Heart right ventricle (tissue), 16 donors: ENCODE data around the gene UBQLN3. TPM values are rescaled to one million over a fixed set of nuclear protein-coding genes. Genes with fewer than 3 reads are reported as not detected.

ENCODE experiments used
- ATAC-seq, 8 donors: fragments of 200-7000 bp; cut with Tn5 transposase; one replicate each; pipeline ENCODE4 v1.9.1; 2020; ENCODE audit warnings: mild to moderate bottlenecking in 8 of 8, moderate library complexity in 8 of 8, moderate number of reproducible peaks in 1 of 8
- DNase-seq, 2 donors: peaks; one replicate each; pipeline ENCODE4 v3.0.0-alpha.2; 2020
- H3K27ac ChIP-seq, 10 donors: fragments of 200-600 bp; sonication (generic) in 2 of 10; one replicate each; pipeline versions ENCODE4 v1.5.0 to v1.8.0; 2020 to 2022; ENCODE audit warnings: mild to moderate bottlenecking in 3 of 10
- H3K27me3 ChIP-seq, 7 donors: fragments of 200-600 bp; one replicate each; pipeline ENCODE4 v1.8.0; 2021 to 2022; ENCODE audit warnings: mild to moderate bottlenecking in 2 of 7
- H3K36me3 ChIP-seq, 9 donors: fragments of 200-600 bp; sonication (generic) in 1 of 9; one replicate each; pipeline versions ENCODE4 v1.5.0 to v1.8.0; 2020 to 2022; ENCODE audit warnings: mild to moderate bottlenecking in 2 of 9
- H3K4me1 ChIP-seq, 9 donors: fragments of 200-600 bp; sonication (generic) in 1 of 9; one replicate each; pipeline versions ENCODE4 v1.5.0 to v1.8.0; 2020 to 2022; ENCODE audit warnings: mild to moderate bottlenecking in 4 of 9
- H3K4me3 ChIP-seq, 10 donors: fragments of 200-600 bp; sonication (generic) in 2 of 10; one replicate each; pipeline versions ENCODE4 v1.5.0 to v1.8.0; 2020 to 2022; ENCODE audit warnings: mild to moderate bottlenecking in 7 of 10, moderate library complexity in 2 of 10
- H3K9me3 ChIP-seq, 11 donors: fragments of 200-600 bp in 10 of 11; sonication (generic) in 2 of 11; one replicate each; pipeline versions ENCODE4 v1.5.0 to v1.8.0; 2013 to 2022; ENCODE audit warnings: mild to moderate bottlenecking in 2 of 11, control low read depth in 1 of 11, moderate library complexity in 1 of 11
- WGBS, 2 donors: extraction: QIAGEN DNeasy Blood & Tissue Kit; methylation state at CpG; one replicate each; pipeline ENCODE4 v1.1.7; 2013; ENCODE audit warnings: inconsistent platforms in 1 of 2; 5-methylcytosine and 5-hydroxymethylcytosine counted together
- intact Hi-C, 10 donors: fragments of 100-400 bp; cut with DNase I; formaldehyde crosslinking; loops; one replicate each; pipeline versions ENCODE4 v1.11.1 to v1.14.2; 2022
- polyA plus RNA-seq, 2 donors: library from polyadenylated mRNA; stranded (reverse); fragments of 200-250 nt; gene quantifications; one replicate each; pipeline ENCODE4 v1.2.3, GENCODE V29; 2013
- total RNA-seq, 10 donors: library from RNA; stranded (reverse); fragmentation: NEBNext Ultra II Directional in 3 of 10; extraction: Animal tissue kit (Norgen Biotek cat#: 25700) in 3 of 10; gene quantifications; one replicate each; pipeline versions ENCODE4 v1.2.1 to v1.2.4, GENCODE V29; 2021 to 2023
- TF ChIP-seq, protein P1 (sequence below), 9 donors: fragments of 200-600 bp; sonication (generic) in 2 of 9; IDR thresholded peaks; one replicate each; pipeline versions ENCODE4 v1.5.0 to v1.8.0; 2021 to 2022; ENCODE audit warnings: antibody characterized with exemption in 9 of 9, mild to moderate bottlenecking in 5 of 9, moderate library complexity in 1 of 9
- donor health status: Arrhythmogenic right ventricular cardiomyopathy.
- donor health status: ischemic (EF 13 %, LVEDD 7.1; RV severe dilation, severe dysfunction).
- donor health status: healthy with polysubstance abuse.
- donor health status: DM: no; HTN: yes; CAD: no.
- donor health status: DM: no; HTN: no; CAD: no.
- donor health status: ischemic (EF 25% LVEDD 6.9; RV normal size, moderate dysfunction).
- donor health status: ischemic (EF 25% LVEDD 5.7; RV mildly dilated, moderate dysfunction).
- donor health status: healthy.
- donor health status: DM: yes; HTN: yes; CAD: no.
- donor health status: Ischemic cardiomyopathy.
- donor health status: ischemic (EF 35%, LVEDD 5.7; RV mildly dilated, moderate dysfunction).
- donor health status: nonischemic (EF 11% LVEDD 7.7; RV severe dilation, severe dysfunction).
- donor health status: DM: yes; HTN: yes; CAD: no.
- donor health status: PGD.
- donor health status: ischemic (EF 29% LVEDD 5.4; RV normal size, mild dysfunction).
- donor health status: nonischemic (EF 23%, LVEDD 6.1; RV moderate dilation, normal function).

Gene UBQLN3
- total and polyA plus RNA-seq, 12 donors, result 0.20 to 0.32 (median 0.24) TPM; not detected in 9

GRCh38 chr11:5507933-5508305 lies 1.8 kb downstream of the UBQLN3 start:
- WGBS, 2 donors, result 52 to 55% methylated on average over 6 of the region's 6 CpGs
- ATAC-seq (no peak), DNase-seq (no peak)
- H3K4me3 ChIP-seq, result no peak overlapping the region
- no peaks in the 10 kb centered on the region for H3K36me3 ChIP-seq
- H3K27me3 ChIP-seq, result no peaks in the 10 kb centered on the region
- TF ChIP-seq, protein P1, sequence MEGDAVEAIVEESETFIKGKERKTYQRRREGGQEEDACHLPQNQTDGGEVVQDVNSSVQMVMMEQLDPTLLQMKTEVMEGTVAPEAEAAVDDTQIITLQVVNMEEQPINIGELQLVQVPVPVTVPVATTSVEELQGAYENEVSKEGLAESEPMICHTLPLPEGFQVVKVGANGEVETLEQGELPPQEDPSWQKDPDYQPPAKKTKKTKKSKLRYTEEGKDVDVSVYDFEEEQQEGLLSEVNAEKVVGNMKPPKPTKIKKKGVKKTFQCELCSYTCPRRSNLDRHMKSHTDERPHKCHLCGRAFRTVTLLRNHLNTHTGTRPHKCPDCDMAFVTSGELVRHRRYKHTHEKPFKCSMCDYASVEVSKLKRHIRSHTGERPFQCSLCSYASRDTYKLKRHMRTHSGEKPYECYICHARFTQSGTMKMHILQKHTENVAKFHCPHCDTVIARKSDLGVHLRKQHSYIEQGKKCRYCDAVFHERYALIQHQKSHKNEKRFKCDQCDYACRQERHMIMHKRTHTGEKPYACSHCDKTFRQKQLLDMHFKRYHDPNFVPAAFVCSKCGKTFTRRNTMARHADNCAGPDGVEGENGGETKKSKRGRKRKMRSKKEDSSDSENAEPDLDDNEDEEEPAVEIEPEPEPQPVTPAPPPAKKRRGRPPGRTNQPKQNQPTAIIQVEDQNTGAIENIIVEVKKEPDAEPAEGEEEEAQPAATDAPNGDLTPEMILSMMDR (IDR thresholded peaks at IDR 0.05), result no peak
- H3K9me3 ChIP-seq, result no peaks in the 10 kb centered on the region
- no peaks in the 10 kb centered on the region for H3K4me1 ChIP-seq
- H3K27ac ChIP-seq, result no peak overlapping the region
- intact Hi-C loops, result no loop called here

GRCh38 chr11:5507177-5507932 lies 2.4 kb downstream of the UBQLN3 start:
- H3K4me3 ChIP-seq, result no peak overlapping the region
- H3K4me1 ChIP-seq, result no peaks in the 10 kb centered on the region
- DNase-seq (no peak), ATAC-seq (no peak)
- 84 to 91% methylated on average over 9 of the region's 9 CpGs for WGBS, 2 donors
- no peaks in the 10 kb centered on the region for H3K27me3 ChIP-seq
- H3K36me3 ChIP-seq, result no peaks in the 10 kb centered on the region
- no peak overlapping the region for H3K27ac ChIP-seq
- H3K9me3 ChIP-seq, result no peaks in the 10 kb centered on the region
- TF ChIP-seq, protein P1 (IDR thresholded peaks at IDR 0.05), result no peak
- intact Hi-C loops, result no loop called here

- ATAC-seq (no peak), DNase-seq (no peak)
- H3K36me3 ChIP-seq, result no peaks in the 10 kb centered on the region
- intact Hi-C loops, result no loop called here
- no peak overlapping the region for H3K27ac ChIP-seq
- H3K27me3 ChIP-seq, result no peaks in the 10 kb centered on the region
- no peak overlapping the region for H3K4me3 ChIP-seq
- TF ChIP-seq, protein P1 (IDR thresholded peaks at IDR 0.05), result no peak
- no peaks in the 10 kb centered on the region for H3K9me3 ChIP-seq
- no peaks in the 10 kb centered on the region for H3K4me1 ChIP-seq
- WGBS, 2 donors, result 83 to 89% methylated on average over 9 of the region's 9 CpGs
Observed at GRCh38 chr11:5505363-5506048, 4.3 kb downstream of the UBQLN3 start.

- DNase-seq, result no peak
- H3K27me3 ChIP-seq, result no peaks in the 10 kb centered on the region
- H3K27ac ChIP-seq, result no peak overlapping the region
- H3K4me3 ChIP-seq, result no peak overlapping the region
- no peak for ATAC-seq
- 86 to 89% methylated on average over 2 of the region's 2 CpGs for WGBS, 2 donors
- no peaks in the 10 kb centered on the region for H3K9me3 ChIP-seq
- H3K36me3 ChIP-seq, result no peaks in the 10 kb centered on the region
- peaks cover 0 to 5% (median 0%) of the 10 kb centered on the region in 9 donors for H3K4me1 ChIP-seq
- TF ChIP-seq, protein P1 (IDR thresholded peaks at IDR 0.05), result no peak
- intact Hi-C loops, result no loop called here
Observed at GRCh38 chr11:5504403-5504921, 5.3 kb downstream of the UBQLN3 start.
